ENCODE measurements around the gene HOXA7. TPM values are rescaled to one million over a fixed set of nuclear protein-coding genes. Genes with fewer than 3 reads are reported as not detected.

Gene HOXA7
- total RNA-seq, 1 experiment from 2014 or later, result 0.95 TPM

DNA sequence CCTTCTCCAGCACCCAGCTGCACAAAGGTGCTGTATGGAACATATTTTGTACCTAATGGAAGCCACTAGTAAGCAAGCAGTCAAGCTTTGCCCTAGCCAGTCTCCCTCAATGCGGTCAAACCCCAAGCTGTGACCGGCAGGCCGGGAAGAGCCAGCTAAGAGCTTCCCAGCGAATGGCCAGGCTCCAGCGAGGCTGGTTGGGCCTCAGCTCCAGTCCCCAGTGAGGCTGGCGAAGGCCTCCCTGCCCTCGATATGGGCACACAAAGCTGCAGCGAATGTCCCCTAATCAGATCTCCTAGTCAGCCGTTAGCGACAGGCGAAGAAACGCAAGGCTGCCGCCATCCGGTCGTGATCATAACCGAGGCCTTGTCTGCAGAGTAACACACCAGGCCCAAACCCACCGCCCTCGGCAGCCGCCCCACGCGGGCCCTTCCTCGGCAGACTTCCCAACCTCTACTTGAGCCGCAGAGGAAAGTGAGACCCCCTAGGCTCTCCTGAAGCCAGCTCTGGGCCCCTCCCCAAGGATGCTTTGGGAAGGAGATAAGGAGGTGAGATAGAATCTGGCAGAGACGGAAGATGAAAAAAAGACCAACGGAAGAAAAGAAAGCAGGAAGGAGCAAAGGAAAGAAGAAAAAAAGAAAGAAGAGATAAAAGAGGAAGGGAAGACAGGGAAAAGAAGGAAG lies 11.9 kb upstream of the HOXA7 start:
- Histone ChIP-seq H3K27me3 (no peaks in the 10 kb centered on the region), H3K36me3 (peaks cover 50% of the 10 kb centered on the region), H3K9me3 (no peaks in the 10 kb centered on the region), H3K4me3 (peak overlapping the region; percentile 62)
- peak; percentile 71 for DNase-seq

GRCh38 chr7:27167916-27168264 lies 11.4 kb upstream of the HOXA7 start:
- Histone ChIP-seq H3K4me3 (peak overlapping the region; percentile 62), H3K9me3 (no peaks in the 10 kb centered on the region), H3K36me3 (peaks cover 55% of the 10 kb centered on the region), H3K27me3 (no peaks in the 10 kb centered on the region)
- DNase-seq, result peak; percentile 53

GRCh38 chr7:27166531-27167505 lies 10.3 kb upstream of the HOXA7 start:
- Histone ChIP-seq H3K4me3 (peak overlapping the region; percentile 62), H3K27me3 (no peaks in the 10 kb centered on the region), H3K9me3 (no peaks in the 10 kb centered on the region), H3K36me3 (peaks cover 62% of the 10 kb centered on the region)
- peak; percentile 94 for DNase-seq

- no peaks in the 10 kb centered on the region for H3K9me3 ChIP-seq
- peak; percentile 43 for DNase-seq
- H3K27me3 ChIP-seq, result no peaks in the 10 kb centered on the region
- peaks cover 56% of the 10 kb centered on the region for H3K36me3 ChIP-seq
- H3K4me3 ChIP-seq, result peak overlapping the region; percentile 62
Measured at GRCh38 chr7:27165996-27166530, 9.6 kb upstream of the HOXA7 start.

- peaks cover 51% of the 10 kb centered on the region for H3K36me3 ChIP-seq
- H3K9me3 ChIP-seq, result no peaks in the 10 kb centered on the region
- H3K27me3 ChIP-seq, result no peaks in the 10 kb centered on the region
- peak; percentile 95 for DNase-seq
- H3K4me3 ChIP-seq, result peak within 1 kb of the TSS; percentile 62
Measured at GRCh38 chr7:27165089-27165995, 8.9 kb upstream of the HOXA7 start, which contains the start of gene HOXA9. Gene HOXA9 (minus strand): TSS chr7:27165537. CDS start chr7:27165457, 80 bp downstream.

GRCh38 chr7:27164367-27165088 lies 8.1 kb upstream of the HOXA7 start:
- peak; percentile 56 for DNase-seq
- Histone ChIP-seq H3K36me3 (peaks cover 50% of the 10 kb centered on the region), H3K4me3 (peak overlapping the region; percentile 62), H3K27me3 (no peaks in the 10 kb centered on the region), H3K9me3 (no peaks in the 10 kb centered on the region)

DNA sequence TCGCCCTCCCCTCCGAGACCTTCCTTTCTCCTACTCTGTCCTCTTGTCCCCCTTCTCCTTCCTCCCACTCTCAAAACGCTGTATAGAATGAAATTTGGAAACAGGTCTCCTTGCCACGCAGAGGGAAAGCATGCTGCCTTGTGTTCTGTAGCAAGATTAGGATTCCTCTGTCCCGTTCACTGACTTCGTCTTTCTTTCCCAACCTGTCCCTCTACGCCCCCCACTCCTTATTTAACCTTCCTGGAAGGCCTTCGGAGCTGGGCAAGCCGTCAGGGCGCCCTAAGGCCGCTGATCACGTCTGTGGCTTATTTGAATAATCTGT lies 7.5 kb upstream of the HOXA7 start:
- Histone ChIP-seq H3K27me3 (no peaks in the 10 kb centered on the region), H3K36me3 (peaks cover 48% of the 10 kb centered on the region), H3K4me3 (peak overlapping the region; percentile 62), H3K9me3 (no peaks in the 10 kb centered on the region)
- DNase-seq, result no peak

- DNase-seq, result no peak
- Histone ChIP-seq H3K36me3 (peaks cover 44% of the 10 kb centered on the region), H3K4me3 (peak overlapping the region; percentile 62), H3K27me3 (no peaks in the 10 kb centered on the region), H3K9me3 (no peaks in the 10 kb centered on the region)
Measured at GRCh38 chr7:27163288-27164044, 7.0 kb upstream of the HOXA7 start.

GRCh38 chr7:27162561-27163287 lies 6.2 kb upstream of the HOXA7 start:
- Histone ChIP-seq H3K27me3 (no peaks in the 10 kb centered on the region), H3K9me3 (no peaks in the 10 kb centered on the region), H3K36me3 (peaks cover 43% of the 10 kb centered on the region), H3K4me3 (peak overlapping the region; percentile 62)
- DNase-seq, result no peak

DNA sequence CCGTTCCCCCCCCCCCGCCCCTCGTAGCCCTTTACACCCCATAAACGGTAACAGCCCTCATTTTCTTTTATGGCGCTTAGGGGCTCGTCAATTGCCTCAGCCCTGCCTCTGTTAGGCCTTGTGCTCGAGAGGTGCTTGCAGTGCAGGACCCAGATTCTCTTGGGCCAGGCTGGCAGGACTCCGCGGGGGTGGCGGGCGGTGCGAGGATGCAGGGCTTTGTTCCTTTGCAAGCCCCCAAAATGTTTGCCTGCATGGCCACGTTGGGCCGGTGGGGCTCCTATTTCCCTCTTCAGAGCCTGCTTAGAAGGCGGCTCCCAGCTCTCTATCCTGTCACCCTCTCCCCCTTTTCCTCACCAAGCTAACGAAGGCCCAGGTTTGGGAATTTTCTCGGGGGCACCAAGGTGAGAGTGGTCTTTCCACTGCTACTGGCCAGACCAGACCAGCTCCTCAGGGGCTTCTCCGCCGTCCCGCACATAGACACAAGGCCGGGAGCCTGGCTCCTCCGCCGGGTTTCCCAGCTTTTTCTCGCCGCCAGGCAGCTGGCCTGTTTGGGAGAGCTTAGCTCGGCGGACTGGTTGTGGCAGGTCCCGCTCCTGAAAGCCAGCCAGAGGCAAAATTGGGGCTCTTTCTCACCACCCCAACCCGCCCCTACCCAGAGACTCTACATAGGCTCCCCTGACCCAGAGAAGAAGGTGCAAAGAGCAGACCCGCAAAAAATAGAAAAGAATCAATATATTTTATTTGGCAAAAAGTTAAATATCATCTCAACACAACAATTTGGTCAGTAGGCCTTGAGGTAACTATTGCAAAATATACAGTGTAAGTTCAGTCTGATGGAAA lies 5.5 kb upstream of the HOXA7 start:
- DNase-seq, result no peak
- no peaks in the 10 kb centered on the region for H3K9me3 ChIP-seq
- peak overlapping the region; percentile 62 for H3K4me3 ChIP-seq
- no peaks in the 10 kb centered on the region for H3K27me3 ChIP-seq
- H3K36me3 ChIP-seq, result peaks cover 38% of the 10 kb centered on the region

DNA sequence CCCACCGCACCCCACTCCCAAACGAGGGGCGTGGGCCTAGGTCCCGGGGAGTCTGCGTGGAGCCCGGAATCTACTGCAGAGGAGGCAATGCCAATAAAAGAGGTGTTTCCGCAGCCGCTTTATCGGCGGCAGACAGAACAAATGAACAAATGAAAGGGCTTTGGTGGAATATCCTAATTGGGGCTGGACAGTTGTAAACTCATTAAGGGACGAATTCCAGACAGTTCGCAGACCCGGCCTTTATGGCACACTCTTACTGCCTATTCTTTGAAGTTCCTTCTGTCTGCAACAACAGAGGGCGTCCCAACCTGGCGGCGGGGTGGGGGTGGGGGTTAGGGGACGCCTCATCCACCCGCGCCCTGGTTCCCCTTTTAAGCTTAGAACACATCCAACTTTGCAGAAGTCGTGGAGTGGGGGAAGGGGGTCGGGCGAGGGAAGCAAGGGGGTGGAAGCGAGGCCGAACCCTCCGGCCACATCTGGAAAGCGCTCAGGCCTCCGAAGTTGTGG lies 4.8 kb upstream of the HOXA7 start:
- Histone ChIP-seq H3K36me3 (peaks cover 34% of the 10 kb centered on the region), H3K27me3 (no peaks in the 10 kb centered on the region), H3K9me3 (no peaks in the 10 kb centered on the region), H3K4me3 (peak overlapping the region; percentile 46)
- DNase-seq, result peak; percentile 39

DNA sequence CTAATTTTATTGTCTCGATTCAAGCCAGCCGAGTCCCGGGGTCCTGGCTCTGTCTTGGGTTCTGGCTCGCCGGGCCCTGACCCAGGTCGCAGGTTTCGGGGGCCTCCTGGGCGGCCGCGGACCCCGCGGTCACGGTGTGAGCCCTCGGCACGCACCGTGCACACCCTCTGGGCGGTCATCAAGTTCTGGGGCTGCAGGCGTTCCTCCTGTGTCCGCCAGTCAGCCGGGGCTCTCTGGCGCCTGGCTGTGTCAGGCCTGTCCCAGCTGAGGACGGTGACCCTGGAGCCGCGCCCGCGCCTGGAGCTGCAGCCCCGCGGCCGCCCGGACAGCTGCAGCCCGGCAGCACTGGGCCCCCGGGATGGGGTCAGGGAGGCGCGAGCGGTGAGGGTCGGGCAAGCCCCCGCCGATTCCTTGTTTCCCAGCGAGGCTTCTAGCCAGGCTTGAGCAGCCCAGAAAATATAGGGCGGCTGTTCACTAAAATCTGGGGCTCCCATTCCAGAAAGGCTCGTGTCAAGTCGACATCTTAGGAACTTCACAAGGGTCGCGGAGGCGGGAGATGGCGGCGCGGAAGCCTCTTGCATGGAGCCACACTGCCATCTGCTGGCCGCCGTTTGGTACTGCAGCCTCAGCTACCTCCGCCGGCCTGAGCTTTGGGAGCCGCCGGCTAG lies 4.2 kb upstream of the HOXA7 start:
- peak; percentile 76 for DNase-seq
- Histone ChIP-seq H3K36me3 (peaks cover 34% of the 10 kb centered on the region), H3K4me3 (peak overlapping the region; percentile 46), H3K27me3 (no peaks in the 10 kb centered on the region), H3K9me3 (no peaks in the 10 kb centered on the region)

GRCh38 chr7:27160145-27160545 lies 3.7 kb upstream of the HOXA7 start:
- DNase-seq, result no peak
- H3K27me3 ChIP-seq, result no peaks in the 10 kb centered on the region
- no peaks in the 10 kb centered on the region for H3K9me3 ChIP-seq
- peaks cover 33% of the 10 kb centered on the region for H3K36me3 ChIP-seq
- H3K4me3 ChIP-seq, result peak overlapping the region; percentile 46; the same call in 1 of the 2 replicates
